Panc1 (cell line): ENCODE results near the gene GRIK1. TPM values are rescaled to one million over a fixed set of nuclear protein-coding genes. Genes with fewer than 3 reads are reported as not detected.

Experiments used
- ATAC-seq: fragments of 200-7000 bp; cut with Tn5 transposase; 2 replicates; pipeline ENCODE4 v1.9.1; 2020; ENCODE audit warnings: mild to moderate bottlenecking, moderate library complexity
- BruUV-seq: library from RNA; stranded (reverse); fragments of 400-500 nt; replicated peaks from 2 replicates; lab custom pipeline; 2021; lab: Mats Ljungman, UMichigan
- CTCF ChIA-PET: fragments of 300-600 bp; sonication (Branson Sonifier 250); formaldehyde crosslinking; loops from one replicate; lab custom pipeline; 2022; ENCODE audit warnings: antibody characterized with exemption; lab: Charles Lee
- POLR2A ChIA-PET: fragments of 300-600 bp; sonication (Branson Sonifier 250); formaldehyde crosslinking; loops from one replicate; lab custom pipeline; 2022; ENCODE audit warnings: antibody characterized with exemption; lab: Charles Lee
- DNase-seq: peaks from one replicate; pipeline ENCODE4 v3.0.0-alpha.2; 2010; ENCODE audit warnings: low read depth, low spot score
- H3K27ac ChIP-seq: 2 replicates; pipeline ENCODE4 v1.5.1; 2011; ENCODE audit warnings: mild to moderate bottlenecking, low read length, inconsistent platforms
- H3K27me3 ChIP-seq: fragments of 200-500 bp; sonication (Bioruptor generic); 2 replicates; pipeline ENCODE4 v1.6.0; 2014; ENCODE audit warnings: low read length, inconsistent platforms; ENCODE audit not compliant: control insufficient read depth, insufficient read depth
- H3K36me3 ChIP-seq: fragments of 200-500 bp; sonication (Bioruptor generic); 2 replicates; pipeline ENCODE4 v1.5.1; 2014; ENCODE audit warnings: inconsistent platforms, mild to moderate bottlenecking, low read length, moderate library complexity; ENCODE audit not compliant: control insufficient read depth, insufficient read depth
- H3K4me1 ChIP-seq: 2 replicates; pipeline ENCODE4 v1.5.1; 2011; ENCODE audit warnings: inconsistent platforms, mild to moderate bottlenecking, low read length, moderate library complexity; ENCODE audit not compliant: control insufficient read depth, insufficient read depth
- H3K4me3 ChIP-seq, 2 experiments: 2 replicates each; pipeline ENCODE4 v1.5.1; 2011 to 2012; ENCODE audit warnings: low read depth in 2 of 2, low read length in 2 of 2, mild to moderate bottlenecking in 2 of 2, inconsistent platforms in 1 of 2, moderate library complexity in 1 of 2
- H3K9me3 ChIP-seq: fragments of 200-500 bp; sonication (Bioruptor generic); 2 replicates; pipeline ENCODE4 v1.5.1; 2014; ENCODE audit warnings: low read depth, mild to moderate bottlenecking, inconsistent platforms, low read length, moderate library complexity; ENCODE audit not compliant: control insufficient read depth, insufficient read depth
- CTCF ChIP-seq: fragments of 450-650 bp; IDR thresholded peaks from 2 replicates; pipeline ENCODE4 v1.5.1; 2017; ENCODE audit warnings: mild to moderate bottlenecking
- POLR2AphosphoS5 ChIP-seq: IDR thresholded peaks from 2 replicates; pipeline ENCODE4 v1.6.1; 2012; ENCODE audit warnings: mild to moderate bottlenecking, low read depth, low read length, moderate library complexity
- REST ChIP-seq, 2 experiments: IDR thresholded peaks; 2 replicates each; pipeline ENCODE4 v1.6.1; 2011 to 2012; ENCODE audit warnings: low read depth in 2 of 2, control low read depth in 1 of 2, low read length in 1 of 2, mild to moderate bottlenecking in 1 of 2, moderate library complexity in 1 of 2; ENCODE audit not compliant: insufficient read depth in 1 of 2
- SIN3A ChIP-seq: IDR thresholded peaks from 2 replicates; pipeline ENCODE4 v1.6.1; 2012; ENCODE audit warnings: low read depth, mild to moderate bottlenecking, low read length, moderate library complexity, borderline replicate concordance; ENCODE audit not compliant: insufficient read depth
- TCF7L2 ChIP-seq: IDR thresholded peaks from 2 replicates; pipeline ENCODE4 v1.6.1; 2011; ENCODE audit warnings: mild to moderate bottlenecking, low read depth, low read length, inconsistent platforms
- in situ Hi-C: cut with HindIII; loops from 2 replicates; pipeline ENCODE4 v1.10.0; 2016; ENCODE audit warnings: low sequenced_read_pairs, low pct_unique_long_range_greater_than_20kb
- intact Hi-C: fragments of 100-400 bp; cut with micrococcal nuclease; formaldehyde crosslinking; loops from one replicate; pipeline ENCODE4 v1.10.0; 2022; ENCODE audit not compliant: unreplicated experiment
- total RNA-seq: library from RNA; stranded (reverse); gene quantifications from one replicate; pipeline ENCODE4 v1.2.1, GENCODE V29; 2021; ENCODE audit not compliant: unreplicated experiment

Gene GRIK1
- total RNA-seq, 1 experiment from 2014 or later: not detected

GRCh38 chr21:29506214-29506613, 433.6 kb downstream of the GRIK1 start:
- no peak overlapping the region for H3K27ac ChIP-seq
- H3K4me1 ChIP-seq: no peaks in the 10 kb centered on the region
- in situ Hi-C loops (no loop called here), intact Hi-C loops (no loop called here)
- no peaks in the 10 kb centered on the region for H3K36me3 ChIP-seq
- H3K4me3 ChIP-seq: no peak overlapping the region
- no peak for DNase-seq
- H3K27me3 ChIP-seq: no peaks in the 10 kb centered on the region
- ChIA-PET POLR2A (no interaction called here), CTCF (no interaction called here)
- no peak for ATAC-seq
- BruUV-seq: no TSS peak
- TF ChIP-seq CTCF: no peak
- no peak for TF ChIP-seq POLR2AphosphoS5
- no peak for TF ChIP-seq TCF7L2
- TF ChIP-seq SIN3A: no peak
- TF ChIP-seq REST (IDR thresholded peaks at IDR 0.05; ENCODE audit: insufficient read depth in 1 of 2, low read depth in 2 of 2, low read length in 1 of 2): no peak
- no peaks in the 10 kb centered on the region for H3K9me3 ChIP-seq

- DNase-seq (no peak), ATAC-seq (no peak)
- in situ Hi-C loops (no loop called here), intact Hi-C loops (no loop called here)
- TF ChIP-seq POLR2AphosphoS5 (no peak), TCF7L2 (no peak), SIN3A (no peak), REST (IDR thresholded peaks at IDR 0.05; ENCODE audit: insufficient read depth in 1 of 2, low read depth in 2 of 2, low read length in 1 of 2) (no peak), CTCF (no peak)
- Histone ChIP-seq H3K27me3 (no peaks in the 10 kb centered on the region), H3K4me1 (no peaks in the 10 kb centered on the region), H3K36me3 (no peaks in the 10 kb centered on the region), H3K9me3 (no peaks in the 10 kb centered on the region), H3K27ac (no peak overlapping the region), H3K4me3 (no peak overlapping the region)
- POLR2A ChIA-PET: no interaction called here
- CTCF ChIA-PET: no interaction called here
- no TSS peak for BruUV-seq
Observed at GRCh38 chr21:29504751-29505321, 435.0 kb downstream of the GRIK1 start.
